OCI-LY1 (cell line): ENCODE data around the gene CXCL14.

ENCODE experiments used
- H2AFZ ChIP-seq: fragments of 200-600 bp; sonication (generic), shearing (Covaris generic); 2 replicates; pipeline ENCODE4 v1.6.0; 2014; ENCODE audit warnings: antibody characterized with exemption, mild to moderate bottlenecking, low read length
- H3F3A ChIP-seq: fragments of 200-600 bp; sonication (generic), shearing (Covaris generic); 2 replicates; pipeline ENCODE4 v1.6.0; 2014; ENCODE audit warnings: mild to moderate bottlenecking, antibody characterized with exemption, low read length, moderate library complexity; ENCODE audit not compliant: insufficient read depth
- H3K27ac ChIP-seq: fragments of 200-600 bp; sonication (generic); 2 replicates; pipeline ENCODE4 v1.5.1; 2014; ENCODE audit warnings: low read length, mixed run types, mild to moderate bottlenecking, low read depth; ENCODE audit not compliant: poor library complexity, severe bottlenecking
- H3K27me3 ChIP-seq: fragments of 200-600 bp; sonication (generic); 2 replicates; pipeline ENCODE4 v1.6.0; 2014; ENCODE audit warnings: antibody characterized with exemption, mild to moderate bottlenecking, low read length, moderate library complexity; ENCODE audit not compliant: insufficient read depth
- H3K36me3 ChIP-seq: fragments of 200-600 bp; sonication (generic); 2 replicates; pipeline ENCODE4 v1.6.1; 2014; ENCODE audit warnings: mild to moderate bottlenecking, antibody characterized with exemption, low read length, moderate library complexity, mixed read lengths; ENCODE audit not compliant: insufficient read depth
- H3K4me1 ChIP-seq: fragments of 200-600 bp; sonication (generic); 2 replicates; pipeline ENCODE4 v1.5.1; 2014; ENCODE audit warnings: mild to moderate bottlenecking, low read length, moderate library complexity; ENCODE audit not compliant: insufficient read depth, severe bottlenecking
- H3K4me2 ChIP-seq: fragments of 200-600 bp; sonication (generic), shearing (Covaris generic); 2 replicates; pipeline ENCODE4 v1.6.1; 2014; ENCODE audit warnings: low read length
- H3K4me3 ChIP-seq: fragments of 200-600 bp; sonication (generic); 2 replicates; pipeline ENCODE4 v1.5.1; 2014; ENCODE audit warnings: low read length, low read depth, mild to moderate bottlenecking, mixed read lengths; ENCODE audit not compliant: poor library complexity, severe bottlenecking
- H3K79me2 ChIP-seq: fragments of 200-600 bp; shearing (Covaris generic); 2 replicates; pipeline ENCODE4 v1.6.1; 2016; ENCODE audit warnings: mixed run types, low read length, mixed read lengths; ENCODE audit not compliant: insufficient read depth
- H3K9ac ChIP-seq: fragments of 200-600 bp; sonication (generic), shearing (Covaris generic); 2 replicates; pipeline ENCODE4 v1.6.1; 2014; ENCODE audit warnings: mild to moderate bottlenecking, low read length, mixed read lengths
- H3K9me2 ChIP-seq: fragments of 200-600 bp; sonication (generic), shearing (Covaris generic); 2 replicates; pipeline ENCODE4 v1.6.1; 2014; ENCODE audit warnings: low read depth, mild to moderate bottlenecking, low read length, mixed read lengths
- H3K9me3 ChIP-seq: fragments of 200-600 bp; shearing (Covaris generic); 2 replicates; pipeline ENCODE4 v1.6.1; 2014; ENCODE audit warnings: low read length, mixed read lengths
- H4K20me1 ChIP-seq: fragments of 200-600 bp; sonication (generic), shearing (Covaris generic); 2 replicates; pipeline ENCODE4 v1.6.0; 2016; ENCODE audit warnings: mild to moderate bottlenecking, low read length; ENCODE audit not compliant: insufficient read depth
- CTCF ChIP-seq: fragments of 200-600 bp; sonication (generic), shearing (Covaris generic); IDR thresholded peaks from 2 replicates; pipeline ENCODE4 v1.5.1; 2017; ENCODE audit warnings: mild to moderate bottlenecking, antibody characterized with exemption, low read length, moderate library complexity, mixed read lengths
- EZH2 ChIP-seq: fragments of 200-600 bp; sonication (generic), shearing (Covaris generic); IDR thresholded peaks from 2 replicates; pipeline ENCODE4 v1.8.0; 2017; ENCODE audit warnings: borderline replicate concordance, mixed run types, mild to moderate bottlenecking, antibody characterized with exemption, low read length, moderate library complexity, mixed read lengths

CXCL14 gene

GRCh38 chr5:135543001-135543484 is 35.7 kb downstream of the CXCL14 start:
- H3F3A ChIP-seq, result no peaks in the 10 kb centered on the region
- no peak overlapping the region for H3K4me3 ChIP-seq
- H3K36me3 ChIP-seq, result no peaks in the 10 kb centered on the region
- H3K4me1 ChIP-seq, result no peaks in the 10 kb centered on the region
- no peaks in the 10 kb centered on the region for H3K9me2 ChIP-seq
- no peak overlapping the region for H3K27ac ChIP-seq
- no peaks in the 10 kb centered on the region; the same call in 1 of the 2 replicates for H3K27me3 ChIP-seq
- no peak overlapping the region for H3K4me2 ChIP-seq
- no peaks in the 10 kb centered on the region for H4K20me1 ChIP-seq
- H3K9me3 ChIP-seq, result no peaks in the 10 kb centered on the region
- no peak overlapping the region for H2AFZ ChIP-seq
- H3K79me2 ChIP-seq, result no peaks in the 10 kb centered on the region
- no peak for TF ChIP-seq EZH2
- no peak overlapping the region for H3K9ac ChIP-seq

GRCh38 chr5:135541807-135542502 is 36.8 kb downstream of the CXCL14 start:
- Histone ChIP-seq H3K4me1 (no peaks in the 10 kb centered on the region), H3F3A (no peaks in the 10 kb centered on the region), H3K27me3 (no peaks in the 10 kb centered on the region; the same call in 1 of the 2 replicates), H3K79me2 (no peaks in the 10 kb centered on the region), H4K20me1 (no peaks in the 10 kb centered on the region), H3K27ac (no peak overlapping the region), H3K36me3 (no peaks in the 10 kb centered on the region), H3K4me2 (no peak overlapping the region), H3K9ac (no peak overlapping the region), H3K9me3 (no peaks in the 10 kb centered on the region), H3K4me3 (no peak overlapping the region), H2AFZ (no peak overlapping the region), H3K9me2 (no peaks in the 10 kb centered on the region)
- TF ChIP-seq CTCF (no peak), EZH2 (no peak)

- H3K9ac ChIP-seq, result no peak overlapping the region
- no peak for TF ChIP-seq EZH2
- TF ChIP-seq CTCF, result no peak
- H2AFZ ChIP-seq, result no peak overlapping the region
- H3K4me3 ChIP-seq, result no peak overlapping the region
- no peaks in the 10 kb centered on the region for H3K4me1 ChIP-seq
- H3K27ac ChIP-seq, result no peak overlapping the region
- no peak overlapping the region for H3K4me2 ChIP-seq
- H3K9me3 ChIP-seq, result no peaks in the 10 kb centered on the region
- H3F3A ChIP-seq, result no peaks in the 10 kb centered on the region
- no peaks in the 10 kb centered on the region for H4K20me1 ChIP-seq
- H3K79me2 ChIP-seq, result no peaks in the 10 kb centered on the region
- no peaks in the 10 kb centered on the region; the same call in 1 of the 2 replicates for H3K27me3 ChIP-seq
- no peaks in the 10 kb centered on the region for H3K36me3 ChIP-seq
- H3K9me2 ChIP-seq, result no peaks in the 10 kb centered on the region
Observed at GRCh38 chr5:135539430-135540005, 39.3 kb downstream of the CXCL14 start.
